H1 (cell line): ENCODE results near the gene ZNF8. TPM values are rescaled to one million over a fixed set of nuclear protein-coding genes. Genes with fewer than 3 reads are reported as not detected.
A peak's percentile ranks its signal among the peaks of the same experiment; 100 is the strongest.

Experiments used
- CTCF ChIA-PET: fragments of 300-600 bp; sonication (Branson Sonifier 250); formaldehyde crosslinking; loops from one replicate; lab custom pipeline; 2021; ENCODE audit not compliant: partially characterized antibody; lab: Charles Lee
- POLR2A ChIA-PET: fragments of 300-600 bp; sonication (Branson Sonifier 250); formaldehyde crosslinking; loops from one replicate; lab custom pipeline; 2021; ENCODE audit warnings: inconsistent platforms; ENCODE audit not compliant: partially characterized antibody; lab: Charles Lee
- DNase-seq, 2 experiments: peaks; one replicate each; pipeline versions ENCODE4 v3.0.0 to v3.0.0-alpha.2; 2010 to 2022; ENCODE audit warnings: low spot score in 2 of 2, low read depth in 1 of 2, mixed read lengths in 1 of 2
- FAIRE-seq: peaks from 2 replicates; lab custom pipeline; 2011; peaks lifted over from hg19 to GRCh38; lab: Jason Lieb, UNC
- H2AFZ ChIP-seq: 2 replicates; pipeline ENCODE4 v1.8.1; 2012; ENCODE audit warnings: low read length, inconsistent platforms
- H2AK5ac ChIP-seq: 2 replicates; pipeline ENCODE4 v1.6.1; 2013; ENCODE audit warnings: low read depth, low read length
- H2BK120ac ChIP-seq: replicated peaks from 2 replicates; pipeline ENCODE3; 2013; ENCODE audit warnings: low read depth, low read length, inconsistent platforms
- H2BK12ac ChIP-seq: 2 replicates; pipeline ENCODE4 v1.6.1; 2013; ENCODE audit warnings: low read depth, low read length
- H2BK15ac ChIP-seq: 2 replicates; pipeline ENCODE4 v1.6.1; 2013; ENCODE audit warnings: low read length
- H2BK20ac ChIP-seq: 2 replicates; pipeline ENCODE4 v1.6.1; 2013; ENCODE audit warnings: low read length
- H2BK5ac ChIP-seq: 2 replicates; pipeline ENCODE4 v1.6.1; 2013; ENCODE audit warnings: low read depth, low read length
- H3K14ac ChIP-seq: 2 replicates; pipeline ENCODE4 v1.6.1; 2013; ENCODE audit warnings: inconsistent platforms; ENCODE audit not compliant: insufficient read length
- H3K18ac ChIP-seq: 2 replicates; pipeline ENCODE4 v1.6.1; 2013; ENCODE audit warnings: low read length; ENCODE audit errors: extremely low read depth
- H3K23ac ChIP-seq: 2 replicates; pipeline ENCODE4 v1.6.1; 2013; ENCODE audit warnings: inconsistent platforms; ENCODE audit not compliant: insufficient read length
- H3K23me2 ChIP-seq: 2 replicates; pipeline ENCODE4 v1.6.1; 2013; ENCODE audit warnings: low read depth, low read length
- H3K27ac ChIP-seq: 2 replicates; pipeline ENCODE4 v1.6.1; 2011; ENCODE audit warnings: low read depth, low read length, inconsistent platforms
- H3K27me3 ChIP-seq, 4 experiments: replicated peaks in 1 of 4; 1 replicate in 1 of 4; 2 replicates in 3 of 4; pipeline versions ENCODE4 v1.6.1 to v1.8.1; 2011 to 2013; ENCODE audit warnings: low read length in 3 of 4, mild to moderate bottlenecking in 3 of 4, inconsistent platforms in 2 of 4, mixed read lengths in 2 of 4, moderate library complexity in 1 of 4; ENCODE audit not compliant: control insufficient read depth in 3 of 4, insufficient read depth in 3 of 4; ENCODE audit errors: extremely low read depth in 1 of 4
- H3K36me3 ChIP-seq, 4 experiments: 2 replicates each; pipeline versions ENCODE4 v1.6.1 to v1.8.1; 2011 to 2013; ENCODE audit warnings: mild to moderate bottlenecking in 4 of 4, low read length in 3 of 4, moderate library complexity in 2 of 4, control low read depth in 1 of 4, inconsistent platforms in 1 of 4; ENCODE audit not compliant: insufficient read depth in 4 of 4, control insufficient read depth in 2 of 4
- H3K4ac ChIP-seq: replicated peaks from 2 replicates; pipeline ENCODE3; 2013; ENCODE audit warnings: low read length, low read depth, mixed read lengths, inconsistent platforms; ENCODE audit not compliant: insufficient read length
- H3K4me1 ChIP-seq, 4 experiments: replicated peaks in 1 of 4; 1 replicate in 1 of 4; 2 replicates in 3 of 4; pipeline versions ENCODE4 v1.6.1 to v1.8.1; 2011 to 2013; ENCODE audit warnings: low read length in 3 of 4, inconsistent platforms in 2 of 4, mixed read lengths in 1 of 4; ENCODE audit not compliant: insufficient read depth in 4 of 4, control insufficient read depth in 3 of 4
- H3K4me2 ChIP-seq, 2 experiments: 2 replicates each; pipeline versions ENCODE4 v1.6.1 to v1.8.1; 2011 to 2013; ENCODE audit warnings: low read depth in 2 of 2, low read length in 2 of 2, control low read depth in 1 of 2, inconsistent platforms in 1 of 2, mild to moderate bottlenecking in 1 of 2; ENCODE audit not compliant: insufficient read depth in 1 of 2
- H3K4me3 ChIP-seq, 4 experiments: fragments of 200-600, 300-600 bp in 1 of 4; sonication (generic), shearing (Covaris generic), sonication (Bioruptor Twin) in 1 of 4; 2 replicates each; pipeline versions ENCODE4 v1.5.1 to v1.8.1; 2011 to 2016; ENCODE audit warnings: low read length in 4 of 4, low read depth in 3 of 4, control low read depth in 2 of 4, inconsistent platforms in 2 of 4, mild to moderate bottlenecking in 2 of 4, mixed read lengths in 1 of 4, moderate library complexity in 1 of 4; ENCODE audit not compliant: insufficient read depth in 2 of 4; ENCODE audit errors: extremely low read depth in 1 of 4
- H3K56ac ChIP-seq: replicated peaks from 2 replicates; pipeline ENCODE3; 2013; ENCODE audit warnings: low read depth, mild to moderate bottlenecking, mixed read lengths, low read length, inconsistent platforms; ENCODE audit not compliant: insufficient read length
- H3K79me1 ChIP-seq: 2 replicates; pipeline ENCODE4 v1.6.1; 2013; ENCODE audit warnings: low read depth, low read length, control low read depth
- H3K79me2 ChIP-seq, 2 experiments: 2 replicates each; pipeline versions ENCODE4 v1.6.1 to v1.8.1; 2012 to 2013; ENCODE audit warnings: low read length in 2 of 2, mild to moderate bottlenecking in 2 of 2, inconsistent platforms in 1 of 2; ENCODE audit not compliant: insufficient read depth in 2 of 2, control insufficient read depth in 1 of 2
- H3K9ac ChIP-seq, 4 experiments: replicated peaks in 1 of 4; 1 replicate in 1 of 4; 2 replicates in 3 of 4; pipeline versions ENCODE4 v1.6.1 to v1.8.1; 2011 to 2013; ENCODE audit warnings: low read depth in 3 of 4, low read length in 3 of 4, control low read depth in 2 of 4, mild to moderate bottlenecking in 2 of 4, moderate library complexity in 2 of 4, inconsistent platforms in 1 of 4; ENCODE audit errors: extremely low read depth in 1 of 4
- H3K9me3 ChIP-seq, 2 experiments: 2 replicates each; pipeline versions ENCODE4 v1.6.1 to v1.8.1; 2012 to 2013; ENCODE audit warnings: mild to moderate bottlenecking in 2 of 2, moderate library complexity in 2 of 2, control low read depth in 1 of 2, inconsistent platforms in 1 of 2, low read depth in 1 of 2, low read length in 1 of 2, mixed read lengths in 1 of 2; ENCODE audit not compliant: insufficient read depth in 2 of 2
- H4K20me1 ChIP-seq, 2 experiments: replicated peaks in 1 of 2; 2 replicates each; pipeline versions ENCODE3 to v1.8.1; 2011 to 2013; ENCODE audit warnings: inconsistent platforms in 2 of 2, low read length in 2 of 2, mild to moderate bottlenecking in 1 of 2; ENCODE audit not compliant: insufficient read depth in 2 of 2, control insufficient read depth in 1 of 2
- H4K5ac ChIP-seq: 2 replicates; pipeline ENCODE4 v1.6.1; 2013; ENCODE audit warnings: low read length, low read depth, mixed read lengths, inconsistent platforms; ENCODE audit not compliant: insufficient read length
- H4K8ac ChIP-seq: 2 replicates; pipeline ENCODE4 v1.8.0; 2013; ENCODE audit warnings: mild to moderate bottlenecking, moderate library complexity, low read length, inconsistent platforms; ENCODE audit not compliant: insufficient read depth; ENCODE audit errors: extremely low read depth
- H4K91ac ChIP-seq: replicated peaks from 2 replicates; pipeline ENCODE3; 2013; ENCODE audit warnings: low read length, mixed read lengths, inconsistent platforms; ENCODE audit not compliant: insufficient read length
- BACH1 ChIP-seq: IDR thresholded peaks from 2 replicates; pipeline ENCODE4 v1.6.1; 2012; ENCODE audit warnings: low read length, improper control_type of control experiment
- CBX5 ChIP-seq: fragments of 300-800, 300-1000 bp; sonication (generic); IDR thresholded peaks from 2 replicates; pipeline ENCODE4 v1.7.1; 2016; ENCODE audit warnings: antibody characterized with exemption, low read length, low read depth
- POLR2A ChIP-seq, 2 experiments: IDR thresholded peaks; 1 replicate in 1 of 2; 2 replicates in 1 of 2; pipeline ENCODE4 v1.6.1; 2011; ENCODE audit warnings: low read depth in 2 of 2, low read length in 2 of 2, mild to moderate bottlenecking in 2 of 2; ENCODE audit errors: control extremely low read depth in 1 of 2
- POLR2AphosphoS5 ChIP-seq: IDR thresholded peaks from 2 replicates; pipeline ENCODE4 v1.6.1; 2011; ENCODE audit warnings: low read depth, low read length
- POU5F1 ChIP-seq: IDR thresholded peaks from 2 replicates; pipeline ENCODE4 v1.6.1; 2011; ENCODE audit warnings: low read depth, mild to moderate bottlenecking, low read length, moderate library complexity
- TAF7 ChIP-seq: optimal IDR thresholded peaks from 2 replicates; pipeline ENCODE3; 2011; ENCODE audit warnings: low read depth, mild to moderate bottlenecking, inconsistent platforms, low read length, moderate library complexity, borderline replicate concordance
- WGBS, 2 experiments: shearing (Covaris generic) in 1 of 2; methylation state at CpG; one replicate each; pipeline versions ENCODE4 v1.1.6 to v1.1.7; 2013 to 2015; ENCODE audit warnings: low lambda C conversion rate in 2 of 2, mixed read lengths in 2 of 2, inconsistent platforms in 1 of 2, low coverage in 1 of 2, missing lambda C conversion rate in 1 of 2; ENCODE audit not compliant: insufficient replicate concordance in 2 of 2, insufficient coverage in 1 of 2, insufficient read length in 1 of 2; ENCODE audit errors: extremely low coverage in 1 of 2, missing lambda C conversion rate in 1 of 2; 5-methylcytosine and 5-hydroxymethylcytosine counted together
- polyA plus RNA-seq, 7 experiments: library from polyadenylated mRNA; depleted of rRNA in 3 of 7; stranded (reverse) in 5 of 7; unstranded in 2 of 7; fragments of >200 nt in 5 of 7; fragments of 200-250 nt in 2 of 7; gene quantifications; 1 replicate in 5 of 7; 2 replicates in 1 of 7; 4 replicates in 1 of 7; pipeline versions ENCODE4 v1.2.1 to v1.2.3, GENCODE V29; 2011 to 2013; ENCODE audit warnings: missing spikeins in 2 of 7, mixed read lengths in 2 of 7
- total RNA-seq: library from RNA; stranded (reverse); fragmentation: NEBNext Ultra II Directional; extraction: Animal tissue kit (Norgen Biotek cat#: 25700); gene quantifications from 2 replicates; pipeline ENCODE4 v1.2.1, GENCODE V29; 2021
- TF ChIP-seq, protein P1 (sequence below): IDR thresholded peaks from 2 replicates; pipeline ENCODE4 v1.6.1; 2012; ENCODE audit warnings: low read length, inconsistent platforms

ZNF8 gene
- total and polyA plus RNA-seq, 2 of the 8 experiments (the other 6 are each of a cell fraction or from before 2014, with no cell fraction given) = 9.2 to 21.5 TPM

DNA sequence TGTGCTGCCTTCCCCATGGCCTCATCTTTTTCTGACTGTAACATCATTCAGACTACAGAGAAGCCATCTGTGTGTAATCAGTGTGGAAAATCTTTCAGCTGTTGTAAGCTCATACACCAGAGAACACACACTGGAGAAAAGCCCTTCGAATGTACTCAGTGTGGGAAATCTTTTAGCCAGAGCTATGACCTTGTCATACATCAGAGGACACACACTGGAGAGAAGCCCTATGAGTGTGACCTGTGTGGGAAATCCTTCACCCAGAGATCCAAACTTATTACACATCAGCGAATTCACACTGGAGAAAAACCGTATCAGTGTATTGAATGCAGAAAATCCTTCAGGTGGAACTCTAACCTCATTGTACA lies 17.2 kb upstream of the ZNF8 start:
- no peak overlapping the region for H3K4me2 ChIP-seq
- no peak overlapping the region for H2AK5ac ChIP-seq
- H3K79me1 ChIP-seq = no peaks in the 10 kb centered on the region
- no peak overlapping the region for H2BK12ac ChIP-seq
- no peaks in the 10 kb centered on the region for H4K20me1 ChIP-seq
- no peak overlapping the region for H3K18ac ChIP-seq
- no peak overlapping the region for H2BK20ac ChIP-seq
- no peak overlapping the region for H3K23ac ChIP-seq
- no peaks in the 10 kb centered on the region for H3K79me2 ChIP-seq
- ChIA-PET POLR2A (interaction anchor here (1.2 to 12.7 kb wide), 11 partner anchors 11 to 65 kb away, joined by 3 to 152 read pairs (median 7); partner anchors contain the start of genes ZNF544, ZNF8 and ZSCAN22), CTCF (interaction anchor here (0.7 to 1.2 kb wide), 2 partner anchors 14 to 78 kb away, joined by 3 to 4 read pairs; no protein-coding TSS in a partner anchor)
- H2BK120ac ChIP-seq = no peak overlapping the region
- H3K4ac ChIP-seq = no peak overlapping the region
- H2BK5ac ChIP-seq = no peak overlapping the region
- H3K4me3 ChIP-seq = peak overlapping the region in 1 of 4 experiments; percentile 36; a peak in 1 of 8 replicates
- H3K14ac ChIP-seq = no peak overlapping the region
- H3K9ac ChIP-seq = no peak overlapping the region
- TF ChIP-seq BACH1 (no peak), POLR2A (IDR thresholded peaks at IDR 0.05; ENCODE audit: control extremely low read depth in 1 of 2, low read depth in 2 of 2, low read length in 2 of 2) (peak in 1 of 2 experiments; percentile 13; a peak in 1 of 3 replicates), POU5F1 (no peak), POLR2AphosphoS5 (peak; percentile 16; the same call in 1 of the 2 replicates), TAF7 (no peak), CBX5 (0 out of 2 replicates have a peak, but pooled peaks have one; percentile 5)
- TF ChIP-seq, protein P1, sequence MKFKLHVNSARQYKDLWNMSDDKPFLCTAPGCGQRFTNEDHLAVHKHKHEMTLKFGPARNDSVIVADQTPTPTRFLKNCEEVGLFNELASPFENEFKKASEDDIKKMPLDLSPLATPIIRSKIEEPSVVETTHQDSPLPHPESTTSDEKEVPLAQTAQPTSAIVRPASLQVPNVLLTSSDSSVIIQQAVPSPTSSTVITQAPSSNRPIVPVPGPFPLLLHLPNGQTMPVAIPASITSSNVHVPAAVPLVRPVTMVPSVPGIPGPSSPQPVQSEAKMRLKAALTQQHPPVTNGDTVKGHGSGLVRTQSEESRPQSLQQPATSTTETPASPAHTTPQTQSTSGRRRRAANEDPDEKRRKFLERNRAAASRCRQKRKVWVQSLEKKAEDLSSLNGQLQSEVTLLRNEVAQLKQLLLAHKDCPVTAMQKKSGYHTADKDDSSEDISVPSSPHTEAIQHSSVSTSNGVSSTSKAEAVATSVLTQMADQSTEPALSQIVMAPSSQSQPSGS = no peak
- TF ChIP-seq, all 59 proteins: peak for 3
- peak; percentile 28 for FAIRE-seq
- no peak overlapping the region for H3K27ac ChIP-seq
- H3K36me3 ChIP-seq = peaks cover 24 to 96% (median 72%) of the 10 kb centered on the region in 4 experiments; a peak in 7 of 8 replicates
- H3K27me3 ChIP-seq = no peaks in the 10 kb centered on the region
- DNase-seq = no peak
- WGBS, 2 experiments = 92% methylated on average over 3 of the region's 3 CpGs; no CpG with 5 or more reads in 1 of the 2 experiments
- H3K23me2 ChIP-seq = no peaks in the 10 kb centered on the region
- no peak overlapping the region for H3K56ac ChIP-seq
- H2BK15ac ChIP-seq = no peak overlapping the region
- no peak overlapping the region for H4K8ac ChIP-seq
- H2AFZ ChIP-seq = no peak overlapping the region
- no peaks in the 10 kb centered on the region for H3K4me1 ChIP-seq
- no peak overlapping the region for H4K5ac ChIP-seq
- H3K9me3 ChIP-seq = peaks cover 92 to 98% of the 10 kb centered on the region in 2 experiments
- H4K91ac ChIP-seq = no peak overlapping the region
